H9 (cell line): ENCODE measurements around the gene FOS. TPM values are rescaled to one million over a fixed set of nuclear protein-coding genes. Genes with fewer than 3 reads are reported as not detected.

Experiments
- DNase-seq: peaks from one replicate; pipeline ENCODE4 v3.0.0-alpha.2; 2017
- H2AFZ ChIP-seq: one replicate; pipeline ENCODE4 v1.6.1; 2013; ENCODE audit warnings: mild to moderate bottlenecking, low read length, control low read depth, moderate library complexity
- H2AK5ac ChIP-seq: 2 replicates; pipeline ENCODE4 v1.6.1; 2013; ENCODE audit warnings: low read length, control low read depth, mixed read lengths; ENCODE audit not compliant: insufficient read length
- H2BK120ac ChIP-seq: one replicate; pipeline ENCODE4 v1.6.1; 2013; ENCODE audit warnings: low read depth, mild to moderate bottlenecking, low read length, control low read depth, inconsistent platforms; ENCODE audit not compliant: poor library complexity, severe bottlenecking
- H2BK12ac ChIP-seq: 2 replicates; pipeline ENCODE4 v1.6.1; 2013; ENCODE audit warnings: low read length, control low read depth, mixed read lengths, low read depth; ENCODE audit not compliant: insufficient read length
- H2BK15ac ChIP-seq: 2 replicates; pipeline ENCODE4 v1.6.1; 2013; ENCODE audit warnings: low read depth, low read length, control low read depth
- H2BK20ac ChIP-seq: one replicate; pipeline ENCODE4 v1.6.1; 2013; ENCODE audit warnings: low read depth, mild to moderate bottlenecking, low read length, control low read depth, inconsistent platforms; ENCODE audit not compliant: poor library complexity, severe bottlenecking
- H2BK5ac ChIP-seq: 2 replicates; pipeline ENCODE4 v1.6.1; 2013; ENCODE audit warnings: low read length, control low read depth, mixed read lengths; ENCODE audit not compliant: insufficient read length
- H3K14ac ChIP-seq: 2 replicates; pipeline ENCODE4 v1.6.1; 2013; ENCODE audit warnings: low read length, control low read depth; ENCODE audit not compliant: insufficient read depth
- H3K18ac ChIP-seq: 2 replicates; pipeline ENCODE4 v1.6.1; 2013; ENCODE audit warnings: low read depth, mild to moderate bottlenecking, mixed read lengths, low read length, control low read depth; ENCODE audit not compliant: insufficient read length
- H3K23ac ChIP-seq: 2 replicates; pipeline ENCODE4 v1.6.1; 2013; ENCODE audit warnings: low read length, control low read depth, mixed read lengths, low read depth; ENCODE audit not compliant: insufficient read length
- H3K23me2 ChIP-seq: 2 replicates; pipeline ENCODE4 v1.6.1; 2013; ENCODE audit warnings: low read depth, mild to moderate bottlenecking, mixed read lengths, low read length, control low read depth; ENCODE audit not compliant: insufficient read length, poor library complexity, severe bottlenecking
- H3K27ac ChIP-seq: 2 replicates; pipeline ENCODE4 v1.5.1; 2013; ENCODE audit warnings: low read length, control low read depth, mixed read lengths, low read depth; ENCODE audit not compliant: insufficient read length
- H3K27me3 ChIP-seq: 2 replicates; pipeline ENCODE4 v1.6.1; 2013; ENCODE audit warnings: low read length, control low read depth, inconsistent platforms; ENCODE audit not compliant: insufficient read depth
- H3K4ac ChIP-seq: 2 replicates; pipeline ENCODE4 v1.6.1; 2013; ENCODE audit warnings: low read depth, mild to moderate bottlenecking, control low read depth, inconsistent platforms, low read length, moderate library complexity
- H3K4me1 ChIP-seq: 2 replicates; pipeline ENCODE4 v1.6.1; 2013; ENCODE audit warnings: low read length, control low read depth, inconsistent platforms; ENCODE audit not compliant: insufficient read depth
- H3K4me2 ChIP-seq: 2 replicates; pipeline ENCODE4 v1.6.1; 2013; ENCODE audit warnings: low read length, control low read depth, mixed read lengths; ENCODE audit not compliant: insufficient read length, insufficient read depth
- H3K56ac ChIP-seq: 2 replicates; pipeline ENCODE4 v1.6.1; 2013; ENCODE audit warnings: low read depth, mild to moderate bottlenecking, mixed read lengths, low read length, control low read depth; ENCODE audit not compliant: insufficient read length
- H3K79me1 ChIP-seq: 2 replicates; pipeline ENCODE4 v1.6.1; 2013; ENCODE audit warnings: low read depth, mild to moderate bottlenecking, moderate library complexity, low read length, control low read depth, inconsistent platforms; ENCODE audit not compliant: insufficient read depth, poor library complexity, severe bottlenecking
- H3K79me2 ChIP-seq: 2 replicates; pipeline ENCODE4 v1.6.1; 2013; ENCODE audit warnings: low read length, control low read depth, inconsistent platforms; ENCODE audit not compliant: insufficient read depth
- H3K9ac ChIP-seq: 2 replicates; pipeline ENCODE4 v1.6.1; 2013; ENCODE audit warnings: low read length, control low read depth, mixed read lengths; ENCODE audit not compliant: insufficient read length; ENCODE audit errors: extremely low read depth
- H3K9me3 ChIP-seq: one replicate; pipeline ENCODE4 v1.6.1; 2013; ENCODE audit warnings: low read depth, low read length, inconsistent platforms; ENCODE audit not compliant: control insufficient read depth
- H3T11ph ChIP-seq: one replicate; pipeline ENCODE4 v1.6.1; 2013; ENCODE audit warnings: mild to moderate bottlenecking, low read length, control low read depth, inconsistent platforms
- H4K20me1 ChIP-seq: one replicate; pipeline ENCODE4 v1.6.1; 2013; ENCODE audit not compliant: control insufficient read depth, insufficient read length, insufficient read depth
- H4K5ac ChIP-seq: 2 replicates; pipeline ENCODE4 v1.6.1; 2013; ENCODE audit warnings: low read depth, mild to moderate bottlenecking, mixed read lengths, low read length, control low read depth; ENCODE audit not compliant: insufficient read length
- H4K8ac ChIP-seq: replicated peaks from 2 replicates; pipeline ENCODE4 v1.6.1; 2013; ENCODE audit warnings: low read length, control low read depth, mixed read lengths, low read depth; ENCODE audit not compliant: insufficient read length
- H4K91ac ChIP-seq: 2 replicates; pipeline ENCODE4 v1.6.1; 2013; ENCODE audit warnings: low read depth, mild to moderate bottlenecking, moderate library complexity, mixed read lengths, low read length, control low read depth; ENCODE audit not compliant: insufficient read length
- H3K27ac Mint-ChIP-seq, 3 experiments: 2 replicates in 2 of 3; 3 replicates in 1 of 3; pipeline ENCODE4 v1.8.0; 2020 to 2021; ENCODE audit warnings: mixed read lengths in 3 of 3, mild to moderate bottlenecking in 1 of 3, moderate library complexity in 1 of 3
- H3K27me3 Mint-ChIP-seq: 2 replicates; pipeline ENCODE4 v1.8.0; 2021; ENCODE audit warnings: low read depth, mild to moderate bottlenecking, moderate library complexity, mixed read lengths
- H3K36me3 Mint-ChIP-seq, 3 experiments: 2 replicates in 2 of 3; 3 replicates in 1 of 3; pipeline ENCODE4 v1.8.0; 2020 to 2021; ENCODE audit warnings: low read depth in 3 of 3, mixed read lengths in 3 of 3; ENCODE audit not compliant: insufficient read depth in 1 of 3
- H3K4me1 Mint-ChIP-seq, 2 experiments: 2 replicates each; pipeline ENCODE4 v1.8.0; 2020; ENCODE audit warnings: mixed read lengths in 2 of 2
- H3K4me3 Mint-ChIP-seq, 2 experiments: 2 replicates in 1 of 2; 3 replicates in 1 of 2; pipeline ENCODE4 v1.8.0; 2020 to 2021; ENCODE audit warnings: mild to moderate bottlenecking in 2 of 2, mixed read lengths in 2 of 2, moderate library complexity in 1 of 2
- H3K9me3 Mint-ChIP-seq, 2 experiments: 2 replicates in 1 of 2; 3 replicates in 1 of 2; pipeline ENCODE4 v1.8.0; 2020; ENCODE audit warnings: mild to moderate bottlenecking in 2 of 2, mixed read lengths in 2 of 2, moderate library complexity in 1 of 2
- WGBS: extraction: QIAGEN DNeasy Blood & Tissue Kit; methylation state at CpG from one replicate; pipeline ENCODE4 v1.1.7; 2013; ENCODE audit warnings: missing lambda C conversion rate, low lambda C conversion rate, mixed read lengths; ENCODE audit not compliant: insufficient read length; ENCODE audit errors: extremely low coverage; 5-methylcytosine and 5-hydroxymethylcytosine counted together
- total RNA-seq: library from RNA; stranded (reverse); gene quantifications from 2 replicates; pipeline ENCODE4 v1.2.1, GENCODE V29; 2021
- TF ChIP-seq, protein P1 (sequence below): fragments of 200-600 bp; sonication (generic); conservative IDR thresholded peaks from 3 replicates; pipeline ENCODE4 v1.8.0; 2021; ENCODE audit warnings: antibody characterized with exemption, mild to moderate bottlenecking

FOS gene
- total RNA-seq, 1 experiment from 2014 or later = 33.9 TPM

GRCh38 chr14:75236901-75237419 lies 41.7 kb upstream of the FOS start:
- no peak overlapping the region for H3K4me3 Mint-ChIP-seq
- no peak overlapping the region for H3K9ac ChIP-seq

More at GRCh38 chr14:75236901-75237419, 41.7 kb upstream of the FOS start:
- Histone ChIP-seq H3K9me3 (no peaks in the 10 kb centered on the region), H2BK5ac (no peak overlapping the region), H3K56ac (no peak overlapping the region), H2BK15ac (no peak overlapping the region), H4K8ac (no peak overlapping the region), H3K27me3 (no peaks in the 10 kb centered on the region), H2BK20ac (no peak overlapping the region), H3T11ph (no peak overlapping the region), H3K27ac (no peak overlapping the region), H3K79me1 (no peaks in the 10 kb centered on the region), H3K4ac (no peak overlapping the region), H4K20me1 (no peaks in the 10 kb centered on the region), H3K18ac (no peak overlapping the region), H3K4me2 (no peak overlapping the region), H2BK120ac (no peak overlapping the region), H4K91ac (no peak overlapping the region), H3K14ac (no peak overlapping the region; the same call in 1 of the 2 replicates), H2BK12ac (no peak overlapping the region), H2AFZ (no peak overlapping the region), H2AK5ac (no peak overlapping the region), H4K5ac (no peak overlapping the region), H3K23ac (no peak overlapping the region), H3K79me2 (no peaks in the 10 kb centered on the region), H3K4me1 (no peaks in the 10 kb centered on the region; the same call in 1 of the 2 replicates), H3K23me2 (no peaks in the 10 kb centered on the region)
- no peak overlapping the region for H3K27ac Mint-ChIP-seq
- peaks cover 19% of the 10 kb centered on the region in 2 experiments for H3K4me1 Mint-ChIP-seq
- WGBS = no CpG with 5 or more reads among the region's 9 CpGs
- DNase-seq = no peak
- no peaks in the 10 kb centered on the region for H3K36me3 Mint-ChIP-seq
- TF ChIP-seq, protein P1, sequence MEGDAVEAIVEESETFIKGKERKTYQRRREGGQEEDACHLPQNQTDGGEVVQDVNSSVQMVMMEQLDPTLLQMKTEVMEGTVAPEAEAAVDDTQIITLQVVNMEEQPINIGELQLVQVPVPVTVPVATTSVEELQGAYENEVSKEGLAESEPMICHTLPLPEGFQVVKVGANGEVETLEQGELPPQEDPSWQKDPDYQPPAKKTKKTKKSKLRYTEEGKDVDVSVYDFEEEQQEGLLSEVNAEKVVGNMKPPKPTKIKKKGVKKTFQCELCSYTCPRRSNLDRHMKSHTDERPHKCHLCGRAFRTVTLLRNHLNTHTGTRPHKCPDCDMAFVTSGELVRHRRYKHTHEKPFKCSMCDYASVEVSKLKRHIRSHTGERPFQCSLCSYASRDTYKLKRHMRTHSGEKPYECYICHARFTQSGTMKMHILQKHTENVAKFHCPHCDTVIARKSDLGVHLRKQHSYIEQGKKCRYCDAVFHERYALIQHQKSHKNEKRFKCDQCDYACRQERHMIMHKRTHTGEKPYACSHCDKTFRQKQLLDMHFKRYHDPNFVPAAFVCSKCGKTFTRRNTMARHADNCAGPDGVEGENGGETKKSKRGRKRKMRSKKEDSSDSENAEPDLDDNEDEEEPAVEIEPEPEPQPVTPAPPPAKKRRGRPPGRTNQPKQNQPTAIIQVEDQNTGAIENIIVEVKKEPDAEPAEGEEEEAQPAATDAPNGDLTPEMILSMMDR = no peak
- no peaks in the 10 kb centered on the region for H3K9me3 Mint-ChIP-seq
- peaks cover 2% of the 10 kb centered on the region; the same call in 1 of the 2 replicates for H3K27me3 Mint-ChIP-seq
